NCI-H460 (cell line): ENCODE data around the gene ABCB6. TPM values are rescaled to one million over a fixed set of nuclear protein-coding genes. Genes with fewer than 3 reads are reported as not detected.

Experiments
- DNase-seq: peaks from one replicate; pipeline ENCODE4 v3.0.0-alpha.2; 2016; ENCODE audit warnings: low read depth; ENCODE audit errors: extremely low read depth
- total RNA-seq: library from RNA; depleted of rRNA; stranded (reverse); fragments of >200 nt; shearing (Covaris generic); gene quantifications from 2 replicates; pipeline ENCODE4 v1.2.3, GENCODE V29; 2014; rRNA removed

The ABCB6 gene
- total RNA-seq, 1 experiment from 2014 or later = 62.5 TPM

GRCh38 chr2:219174146-219174545 lies 44.6 kb downstream of the ABCB6 start:
- DNase-seq = no peak

- DNase-seq = no peak
Observed at GRCh38 chr2:219173176-219173575, 45.6 kb downstream of the ABCB6 start.

DNA sequence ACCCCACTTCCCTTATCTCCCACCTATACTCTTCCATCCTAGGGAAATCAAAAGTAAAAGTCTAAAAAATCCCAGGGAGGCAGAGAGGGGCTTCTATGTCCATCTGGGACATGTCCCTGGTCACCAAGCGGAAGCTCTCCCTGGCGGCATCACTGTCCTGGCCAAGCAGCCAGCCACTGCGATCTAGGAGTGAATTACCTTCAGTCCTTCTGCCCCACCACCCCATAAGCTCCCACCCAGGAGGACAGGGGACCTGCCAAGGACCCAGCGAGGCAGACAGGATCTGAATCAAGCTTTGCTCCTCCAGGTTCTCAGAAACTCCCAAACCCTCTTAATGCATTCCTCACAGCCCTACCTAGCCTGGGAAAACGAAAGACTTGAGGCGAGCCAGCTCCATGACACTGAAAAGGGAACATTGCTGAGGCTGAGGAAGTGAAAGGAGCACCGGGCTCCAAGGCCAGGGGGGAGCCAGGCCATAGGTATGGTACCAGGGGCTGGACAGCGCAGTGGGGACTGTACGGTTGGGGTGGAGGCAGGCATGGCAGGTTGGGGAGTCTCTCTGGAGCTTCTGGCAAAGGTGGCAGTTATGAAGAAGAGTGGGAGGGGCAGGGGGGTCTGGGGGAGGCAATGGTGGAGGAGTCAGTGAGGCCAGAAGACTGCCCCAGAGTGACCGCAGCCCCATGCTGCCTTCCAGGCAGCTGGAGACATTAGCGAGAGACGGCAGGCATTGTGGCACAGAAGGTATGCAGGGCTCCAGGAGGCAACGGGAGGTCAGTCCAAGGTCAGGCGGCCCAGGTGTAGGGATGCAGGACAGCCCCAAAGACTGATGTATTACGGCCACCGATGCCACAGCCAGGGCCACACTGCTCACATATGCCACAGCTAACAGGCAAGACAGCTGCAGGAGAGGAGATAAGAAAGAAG lies 46.3 kb downstream of the ABCB6 start:
- DNase-seq = no peak

GRCh38 chr2:219171231-219171651 lies 47.5 kb downstream of the ABCB6 start:
- DNase-seq = peak; percentile 49

GRCh38 chr2:219169930-219170654 lies 48.7 kb downstream of the ABCB6 start, which contains the start of gene SLC23A3:
SLC23A3 (minus strand) TSS chr2:219170029; CDS start chr2:219169984, 45 bp downstream.
- no peak for DNase-seq

GRCh38 chr2:219168932-219169331 lies 49.8 kb downstream of the ABCB6 start:
- DNase-seq = no peak

GRCh38 chr2:219168526-219168925 lies 50.2 kb downstream of the ABCB6 start:
- no peak for DNase-seq

DNA sequence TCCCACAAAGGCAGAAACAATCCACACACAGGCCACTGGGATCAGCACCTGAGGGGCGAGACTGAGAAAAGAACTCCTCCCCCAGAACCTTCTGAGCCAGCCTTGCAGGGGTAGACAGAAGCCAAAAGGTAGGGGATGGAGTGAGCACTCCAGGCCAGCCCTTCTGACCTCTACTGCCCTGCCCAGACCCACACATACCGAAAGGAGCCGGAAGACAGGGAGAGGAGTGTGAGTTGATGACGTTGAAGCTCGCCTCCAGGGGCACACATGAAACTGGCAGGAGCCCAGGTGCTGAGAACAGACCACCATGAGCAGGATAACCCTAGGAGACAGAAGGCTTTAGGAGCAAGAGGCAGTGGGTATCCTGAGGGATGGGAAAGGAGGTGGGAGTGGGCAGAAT lies 50.8 kb downstream of the ABCB6 start:
- DNase-seq = no peak

- DNase-seq = no peak
Observed at GRCh38 chr2:219165058-219165911, 53.5 kb downstream of the ABCB6 start.

GRCh38 chr2:219163156-219163555 lies 55.6 kb downstream of the ABCB6 start:
- DNase-seq = no peak

DNA sequence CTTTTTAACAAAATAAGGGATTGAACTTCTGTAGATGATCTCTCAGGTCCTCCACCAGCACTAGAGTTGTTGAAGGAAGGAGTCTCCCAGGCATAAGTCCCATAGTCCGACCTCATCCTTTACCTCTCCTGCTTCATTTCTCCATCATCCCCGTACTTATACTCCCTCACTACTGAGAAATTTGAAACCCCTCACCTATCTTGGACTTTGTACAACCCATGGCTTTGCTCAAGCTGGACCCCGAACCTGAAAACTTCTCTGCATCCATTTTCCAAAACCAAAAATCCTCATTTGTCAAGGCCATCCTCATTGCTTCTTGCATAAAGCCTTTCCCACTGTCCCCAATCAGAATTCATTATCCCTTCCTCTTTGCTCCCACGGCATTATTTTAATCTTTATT lies 57.7 kb downstream of the ABCB6 start:
- no peak for DNase-seq

- DNase-seq = peak; percentile 94
Observed at GRCh38 chr2:219160186-219161017, 58.4 kb downstream of the ABCB6 start, which contains the start of gene NHEJ1. NHEJ1 (minus strand) TSS chr2:219160815; CDS start chr2:219158362, 2,453 bp downstream.

Other genes starting within 250 kb of the ABCB6 start
- not detected in 2 replicates for gene FEV, start 233.8 kb downstream of the ABCB6 start, total RNA-seq
- gene CRYBA2, start 225.5 kb downstream of the ABCB6 start, total RNA-seq = not detected in 2 replicates
- not detected in 2 replicates for gene CFAP65, start 177.4 kb downstream of the ABCB6 start, total RNA-seq
- not detected in 2 replicates for gene IHH, start 158.0 kb downstream of the ABCB6 start, total RNA-seq
- 26.1 and 32.7 TPM in 2 replicates for gene NHEJ1, start 58.1 kb downstream of the ABCB6 start, total RNA-seq
- 1.4 and 1.7 TPM in 2 replicates for gene SLC23A3, start 48.9 kb downstream of the ABCB6 start, total RNA-seq
- gene CNPPD1, start 42.0 kb downstream of the ABCB6 start, total RNA-seq = 21.7 and 23.8 TPM in 2 replicates
- 55.2 and 58.6 TPM in 2 replicates for gene RETREG2, start 40.7 kb downstream of the ABCB6 start, total RNA-seq
- gene ZFAND2B, start 12.2 kb downstream of the ABCB6 start, total RNA-seq = 21.5 and 22.1 TPM in 2 replicates
- 44.2 and 44.9 TPM in 2 replicates for gene ATG9A, start 10.7 kb upstream of the ABCB6 start, total RNA-seq
- 38.8 and 48.0 TPM in 2 replicates for gene ANKZF1, start 10.8 kb upstream of the ABCB6 start, total RNA-seq
- 14.0 and 15.8 TPM in 2 replicates for gene GLB1L, start 26.5 kb upstream of the ABCB6 start, total RNA-seq
- 20.9 and 25.3 TPM in 2 replicates for gene STK16, start 26.5 kb upstream of the ABCB6 start, total RNA-seq
- gene TUBA4B, start 34.3 kb upstream of the ABCB6 start, total RNA-seq = not detected in 2 replicates
- gene TUBA4A, start 35.0 kb upstream of the ABCB6 start, total RNA-seq = 32.9 and 39.4 TPM in 2 replicates
- gene DNAJB2, start 60.4 kb upstream of the ABCB6 start, total RNA-seq = 15.2 and 17.4 TPM in 2 replicates
- gene PTPRN, start 90.4 kb upstream of the ABCB6 start, total RNA-seq = 11.3 and 22.7 TPM in 2 replicates
- not detected in 2 replicates for gene RESP18, start 113.8 kb upstream of the ABCB6 start, total RNA-seq
- 50.8 and 55.2 TPM in 2 replicates for gene DNPEP, start 169.0 kb upstream of the ABCB6 start, total RNA-seq
- 0.38 and 0.50 TPM in 2 replicates for gene DES, start 199.4 kb upstream of the ABCB6 start, total RNA-seq
- gene SPEG, start 215.9 kb upstream of the ABCB6 start, total RNA-seq = 0.29 and 0.99 TPM in 2 replicates